NCI-H2081 (cell line): Measurements from ENCODE around the gene CDK16.

Experiments
- DNase-seq, 2 experiments: peaks; one replicate each; lab custom pipeline; 2025; lab: John Stamatoyannopoulos, UW

The CDK16 gene

DNA sequence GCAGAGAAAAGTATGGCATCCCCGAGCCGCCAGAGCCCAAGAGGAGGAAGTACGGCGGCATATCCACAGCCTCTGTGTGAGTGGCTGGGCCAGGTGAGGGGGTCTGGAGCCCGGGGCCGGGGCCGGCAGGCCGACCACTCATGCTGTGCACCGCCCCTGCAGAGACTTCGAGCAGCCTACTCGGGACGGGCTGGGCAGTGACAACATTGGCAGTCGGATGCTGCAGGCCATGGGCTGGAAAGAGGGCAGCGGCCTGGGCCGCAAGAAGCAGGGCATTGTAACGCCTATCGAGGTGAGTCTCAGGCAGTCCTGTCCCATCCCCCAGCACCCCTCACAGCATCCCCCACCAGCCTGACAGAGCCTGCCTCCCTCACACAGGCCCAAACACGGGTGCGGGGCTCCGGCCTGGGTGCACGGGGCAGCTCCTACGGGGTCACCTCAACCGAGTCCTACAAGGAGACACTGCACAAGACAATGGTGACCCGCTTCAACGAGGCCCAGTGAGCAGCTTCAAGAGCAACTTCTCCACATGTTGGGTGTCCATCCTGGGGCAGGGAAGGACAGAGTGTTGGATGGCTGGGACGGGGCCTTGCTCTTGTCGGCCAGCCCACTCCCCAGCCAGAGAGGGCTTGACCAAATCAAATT lies 32.3 kb upstream of the CDK16 start:
- no peak for DNase-seq

DNA sequence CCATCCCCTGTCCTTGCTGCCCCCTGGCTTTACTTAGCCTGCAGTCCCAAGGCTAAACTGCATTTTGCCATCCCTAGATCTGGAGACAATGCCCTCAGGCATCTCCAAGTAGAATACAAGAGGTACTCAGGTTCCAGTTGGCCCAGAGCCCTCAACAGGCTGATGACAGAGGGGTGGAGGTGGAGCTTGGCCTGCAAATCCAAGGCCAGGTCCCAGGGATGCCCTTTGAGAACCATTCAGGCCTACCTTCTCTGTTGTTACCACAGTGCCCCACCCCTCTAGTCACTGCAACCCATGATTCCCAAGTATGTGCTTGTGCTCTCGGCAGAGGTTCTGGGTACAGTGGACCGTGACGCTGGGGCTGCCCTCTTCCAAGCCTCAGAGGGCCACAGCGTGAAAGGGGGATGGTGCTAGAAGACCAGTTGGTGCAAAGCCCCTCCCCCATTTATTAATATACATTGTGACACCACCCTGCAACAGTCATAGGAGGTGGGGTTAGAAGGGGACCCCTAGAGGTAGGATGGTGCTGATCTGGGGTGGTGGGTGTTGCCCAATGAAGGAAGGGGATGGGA lies 31.3 kb upstream of the CDK16 start:
- no peak for DNase-seq

DNA sequence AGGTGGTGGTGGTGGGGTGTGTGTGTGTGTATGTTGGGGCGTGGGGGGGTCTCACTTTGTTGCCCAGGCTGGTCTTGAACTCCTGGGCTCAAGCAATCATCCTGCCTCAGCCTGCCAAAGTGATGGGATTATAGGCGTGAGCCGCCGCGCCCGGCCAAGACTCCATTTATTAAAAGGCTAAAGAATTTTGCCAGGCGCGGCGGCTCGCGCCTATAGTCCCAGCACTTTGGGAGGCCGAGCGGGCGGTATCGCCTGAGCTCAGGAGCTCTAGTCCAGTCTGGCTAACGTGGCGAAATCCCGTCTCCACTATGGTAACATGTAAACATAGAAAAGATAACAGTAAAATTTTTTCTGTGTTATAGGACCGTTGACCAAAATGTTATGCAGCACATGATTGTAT lies 28.6 kb upstream of the CDK16 start:
- no peak for DNase-seq

DNA sequence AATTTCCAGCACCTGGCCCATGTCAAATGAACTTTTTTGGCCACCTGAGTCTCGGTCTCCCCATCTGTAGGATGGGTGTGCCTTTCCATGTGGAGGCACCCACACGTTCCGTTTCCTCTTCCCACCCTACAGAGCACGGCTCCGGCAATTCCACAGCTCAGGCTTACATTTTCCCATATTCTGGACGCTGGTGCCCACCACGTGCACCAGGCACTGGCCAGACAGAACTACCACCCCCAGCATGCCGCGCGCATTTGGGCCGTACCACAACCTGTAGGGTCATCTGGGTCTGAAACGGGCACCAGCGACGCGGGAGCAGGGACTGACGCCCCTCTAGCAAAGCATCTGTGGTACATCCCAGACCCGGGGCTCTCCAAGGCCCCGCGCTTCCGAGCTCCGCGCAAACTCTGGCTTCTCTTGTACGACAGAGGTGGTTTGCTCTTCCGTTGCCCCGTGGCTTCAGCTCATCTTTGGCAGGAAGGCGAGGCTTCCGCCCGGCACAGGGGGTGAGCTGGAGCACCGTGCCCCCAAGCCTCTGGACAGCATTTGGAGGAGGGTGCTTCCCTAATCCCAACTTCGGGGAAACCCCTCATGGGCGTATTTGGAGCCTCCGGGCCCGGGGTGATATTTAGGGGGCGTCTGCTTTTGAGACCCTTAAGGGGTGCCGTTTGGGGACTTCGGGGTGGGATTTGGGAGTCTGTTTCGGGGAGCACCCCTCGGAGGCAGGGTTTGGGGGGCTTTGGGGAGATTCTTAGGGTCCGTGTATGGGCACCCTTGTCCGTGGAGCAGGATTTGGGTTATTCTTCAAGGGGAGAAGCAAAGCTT lies 27.8 kb upstream of the CDK16 start:
- peak; percentile 91 to 96 for DNase-seq

DNA sequence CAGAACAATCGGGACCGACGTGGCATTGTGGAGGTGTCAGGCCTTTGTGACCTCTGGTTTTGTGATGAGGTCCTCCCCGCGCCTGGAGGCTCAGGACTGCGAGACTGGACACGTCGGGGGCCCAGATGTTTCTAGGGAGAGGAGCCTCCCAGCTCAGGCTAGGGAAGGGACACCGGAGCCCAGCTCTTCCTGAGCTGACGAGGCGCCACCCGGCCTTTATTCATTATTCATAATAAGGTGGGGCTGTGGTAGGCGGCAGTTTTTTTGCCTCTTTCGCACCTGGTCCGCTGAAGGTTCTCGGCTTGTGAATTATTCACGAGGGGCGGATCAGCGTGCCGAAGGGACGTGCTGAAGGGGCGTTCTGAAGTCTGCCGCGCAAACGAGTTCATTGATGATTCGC lies 27.1 kb upstream of the CDK16 start:
- DNase-seq: peak; percentile 57 to 80

DNA sequence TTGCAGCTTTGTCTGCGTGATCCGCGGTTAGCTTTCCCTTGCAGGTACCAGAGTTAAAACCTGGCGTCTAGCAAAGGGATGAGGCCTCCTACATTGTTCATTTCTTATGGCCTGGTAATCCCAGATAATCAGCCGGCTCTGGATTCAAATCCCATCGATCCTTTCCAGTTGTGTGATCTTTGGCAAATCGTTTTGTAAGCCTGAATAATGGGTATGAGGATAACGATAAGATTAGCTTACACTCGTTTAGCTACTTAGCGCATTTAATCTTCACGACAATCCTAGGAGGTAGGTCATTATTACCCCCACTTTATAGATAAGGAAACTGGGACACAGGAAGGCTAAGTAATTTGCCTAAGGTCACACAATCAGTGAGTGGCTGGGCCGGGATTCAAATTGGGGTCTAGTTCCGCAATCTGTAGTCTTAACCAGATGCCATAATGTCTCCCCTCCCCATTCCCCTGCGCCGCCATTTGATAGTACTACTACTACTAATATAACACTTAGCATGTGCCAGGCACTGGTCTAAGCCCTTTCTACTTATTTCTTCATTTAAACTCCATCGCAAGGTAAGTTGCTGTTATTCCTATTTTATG lies 26.6 kb upstream of the CDK16 start:
- DNase-seq: peak in 1 of 2 experiments; percentile 7

DNA sequence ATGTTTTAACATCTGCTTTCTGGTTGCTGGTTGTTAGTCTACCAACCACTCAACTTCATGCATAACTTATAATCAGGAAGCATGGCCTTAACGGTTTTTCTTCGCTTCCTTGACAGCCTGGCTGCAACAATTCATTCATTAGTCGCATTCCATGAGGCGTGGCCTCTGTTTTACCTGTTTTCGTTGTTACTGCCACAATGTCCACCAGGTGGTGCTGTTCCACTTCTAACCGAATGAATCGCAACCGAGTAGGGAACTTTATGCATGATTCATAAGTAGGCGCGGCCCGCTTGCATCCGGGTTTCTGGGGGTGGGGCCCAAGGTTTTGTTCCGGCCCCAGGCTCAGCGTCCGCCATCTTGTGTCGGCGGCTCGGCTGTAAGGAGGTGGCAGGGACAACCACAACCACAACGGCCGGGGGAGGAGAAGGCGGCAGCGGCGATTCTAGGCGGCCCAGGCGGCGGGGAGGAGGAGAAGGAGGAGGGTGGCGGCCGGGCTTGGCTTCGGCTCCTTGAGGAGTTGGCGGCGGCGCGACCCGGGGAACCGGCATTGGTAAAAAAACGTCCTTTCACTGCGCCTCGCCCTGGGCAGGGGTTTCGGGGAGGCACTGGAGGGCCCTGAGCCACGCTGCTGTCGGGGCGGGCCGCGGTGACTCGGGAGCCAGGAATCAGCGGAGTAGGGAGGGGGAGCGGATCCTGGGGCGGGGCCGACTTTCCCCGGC lies 24.8 kb upstream of the CDK16 start, which contains the start of gene UBA1:
TSS of gene UBA1 (plus strand) at position 355 of the 719 bp plus-strand sequence. CDS start 4,974 bp downstream, outside the sequence.
- peak; percentile 97 to 98 for DNase-seq

DNA sequence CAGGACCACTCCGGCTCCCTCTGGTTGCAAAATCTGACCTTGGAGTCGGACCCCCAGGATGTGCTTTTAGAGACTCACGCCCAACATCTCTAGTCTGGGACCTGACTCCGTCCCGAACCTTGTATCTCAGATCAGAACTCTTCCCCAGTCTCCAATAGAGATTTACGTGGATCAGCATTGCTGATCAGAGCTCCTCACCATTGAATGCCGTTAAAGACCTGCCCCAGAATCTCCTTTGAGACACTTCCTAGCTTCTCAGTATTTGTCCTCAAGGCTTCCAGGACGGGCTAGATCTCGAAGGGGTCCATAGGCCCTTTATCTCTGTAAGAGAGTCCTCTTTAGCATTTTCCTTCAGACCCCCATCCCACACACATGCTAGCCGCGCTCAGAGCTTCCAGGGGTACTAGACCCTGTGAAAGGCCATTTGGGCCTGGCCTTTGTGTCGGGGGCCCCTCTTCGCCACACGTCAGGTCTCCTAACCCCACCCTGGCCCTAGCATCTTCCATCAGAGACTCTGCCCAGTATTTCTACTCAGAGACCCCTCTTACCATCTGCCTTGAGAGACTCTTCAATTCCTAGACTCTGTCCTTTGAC lies 24.2 kb upstream of the CDK16 start:
- no peak for DNase-seq

DNA sequence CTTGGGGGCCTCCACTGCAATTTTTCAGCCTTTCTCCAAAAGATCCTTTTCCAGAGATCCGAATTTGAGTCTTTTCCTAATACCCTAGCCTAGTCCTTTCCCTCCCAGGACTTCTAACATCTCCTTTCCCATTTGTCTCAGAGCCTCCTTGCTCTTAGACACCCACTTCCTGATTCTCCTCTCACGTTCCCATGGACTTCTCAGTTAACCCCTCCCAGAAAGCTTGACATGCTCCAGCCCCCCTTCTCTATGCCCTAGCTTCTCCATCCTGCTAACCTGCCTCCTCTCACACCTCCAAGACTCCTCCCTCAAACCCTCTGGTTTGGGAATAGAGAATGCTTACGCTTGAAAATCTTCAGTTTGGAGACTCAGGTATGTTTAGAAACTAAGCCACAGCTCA lies 22.4 kb upstream of the CDK16 start:
- no peak for DNase-seq

DNA sequence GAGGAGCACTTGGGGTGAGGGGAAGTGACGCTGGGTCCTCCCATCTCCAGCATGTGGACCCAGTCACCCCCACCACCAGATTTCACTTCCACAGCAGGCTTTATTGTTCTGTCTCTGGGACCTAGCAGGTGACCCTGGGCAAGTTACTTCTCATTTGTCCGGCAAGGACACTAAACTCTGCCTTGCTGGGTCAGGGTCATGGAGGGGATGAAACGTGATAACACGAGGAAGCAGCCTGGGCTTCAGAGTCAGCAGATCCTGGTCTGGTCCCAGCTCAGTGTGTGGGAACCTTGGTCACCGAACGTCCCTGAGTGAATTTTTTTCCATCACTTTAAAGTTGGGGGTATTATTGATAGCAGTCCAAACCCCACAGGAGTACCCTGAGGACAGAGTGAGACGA lies 21.0 kb upstream of the CDK16 start:
- no peak for DNase-seq

DNA sequence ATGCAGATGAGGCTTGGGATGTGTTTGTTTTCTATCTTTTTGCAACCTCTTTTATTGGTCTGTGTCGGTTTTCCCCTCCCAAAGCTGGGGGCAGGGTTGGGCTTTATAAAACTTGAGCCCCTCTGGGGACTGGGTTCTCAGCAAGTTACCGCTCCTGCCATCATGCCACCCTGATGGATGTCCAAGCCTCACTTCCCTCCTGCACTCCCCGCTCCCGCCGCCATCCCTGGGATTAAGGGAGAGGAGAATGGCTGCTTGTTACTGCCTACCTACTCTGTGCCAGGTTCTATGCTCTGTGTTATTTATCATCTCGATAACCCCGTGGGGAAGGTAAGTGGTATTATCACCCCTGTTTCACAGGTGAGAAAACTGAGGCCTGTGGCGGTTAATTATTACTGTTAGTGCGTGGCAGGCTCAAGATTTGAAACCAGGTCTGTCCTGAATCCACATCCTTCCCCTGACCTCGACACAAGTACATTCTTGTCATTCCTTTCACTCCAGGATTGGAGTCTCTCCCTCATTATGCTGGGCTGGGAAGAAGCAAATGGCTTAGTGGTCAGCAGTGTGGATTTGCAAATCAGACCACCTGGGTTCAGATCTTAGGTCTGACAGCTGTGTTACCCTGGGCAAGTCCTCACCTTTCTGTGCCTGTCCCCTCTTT lies 20.3 kb upstream of the CDK16 start:
- DNase-seq: no peak

DNA sequence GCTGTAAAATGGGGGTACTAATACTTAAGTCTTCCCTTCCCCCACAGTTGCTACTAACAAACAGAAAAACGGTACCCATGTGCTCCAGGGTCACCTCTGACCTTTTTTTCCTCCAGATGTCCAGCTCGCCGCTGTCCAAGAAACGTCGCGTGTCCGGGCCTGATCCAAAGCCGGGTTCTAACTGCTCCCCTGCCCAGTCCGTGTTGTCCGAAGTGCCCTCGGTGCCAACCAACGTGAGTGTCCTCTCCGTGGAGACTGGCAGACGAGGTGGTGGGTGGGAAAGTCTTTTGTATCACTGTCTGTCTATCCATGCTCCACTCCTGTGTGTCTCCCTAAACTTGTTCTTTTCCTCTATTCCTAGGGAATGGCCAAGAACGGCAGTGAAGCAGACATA lies 19.8 kb upstream of the CDK16 start:
- DNase-seq: no peak

DNA sequence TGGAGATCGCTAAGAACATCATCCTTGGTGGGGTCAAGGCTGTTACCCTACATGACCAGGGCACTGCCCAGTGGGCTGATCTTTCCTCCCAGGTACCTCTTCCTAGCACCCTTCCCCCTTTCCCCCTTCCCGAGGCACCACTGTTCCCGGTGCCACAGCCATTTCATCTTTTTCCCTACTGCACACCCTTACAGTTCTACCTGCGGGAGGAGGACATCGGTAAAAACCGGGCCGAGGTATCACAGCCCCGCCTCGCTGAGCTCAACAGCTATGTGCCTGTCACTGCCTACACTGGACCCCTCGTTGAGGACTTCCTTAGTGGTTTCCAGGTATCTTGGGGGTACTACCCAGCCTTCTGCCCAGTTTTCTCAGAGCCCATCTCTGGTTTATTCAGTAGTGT lies 19.2 kb upstream of the CDK16 start:
- DNase-seq: no peak

DNA sequence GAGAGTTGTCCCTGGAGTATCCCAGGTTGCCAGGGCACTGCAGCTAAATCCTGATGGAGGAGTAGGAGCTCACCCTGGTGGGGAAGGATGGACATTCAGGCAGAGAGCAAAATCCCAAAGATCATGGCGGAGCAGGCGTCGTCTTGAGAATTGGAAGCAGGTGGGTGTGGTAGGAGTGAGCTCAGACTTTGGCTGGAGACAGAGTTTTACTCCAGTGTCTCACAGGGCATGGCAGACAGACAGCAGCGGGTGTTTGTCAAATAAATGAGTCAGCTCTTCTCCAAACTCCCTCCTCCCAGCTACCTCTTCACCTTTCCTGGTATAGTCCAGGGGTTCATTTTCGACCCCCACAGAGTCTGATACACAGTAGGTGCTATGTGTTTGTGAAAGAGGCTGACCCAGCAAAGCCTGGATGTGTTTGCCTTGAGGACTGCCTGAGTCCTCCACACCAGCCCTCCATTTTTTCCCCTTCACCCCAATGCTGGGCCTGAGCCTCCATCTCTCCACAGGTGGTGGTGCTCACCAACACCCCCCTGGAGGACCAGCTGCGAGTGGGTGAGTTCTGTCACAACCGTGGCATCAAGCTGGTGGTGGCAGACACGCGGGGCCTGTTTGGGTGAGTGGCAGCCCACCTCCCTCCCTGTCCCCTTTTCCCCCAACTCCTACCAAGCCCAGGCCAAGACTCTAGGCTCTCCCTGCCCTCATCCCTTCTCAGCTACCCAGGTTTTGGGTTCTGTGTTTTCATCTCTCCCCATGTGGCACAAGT lies 17.9 kb upstream of the CDK16 start:
- DNase-seq: no peak

DNA sequence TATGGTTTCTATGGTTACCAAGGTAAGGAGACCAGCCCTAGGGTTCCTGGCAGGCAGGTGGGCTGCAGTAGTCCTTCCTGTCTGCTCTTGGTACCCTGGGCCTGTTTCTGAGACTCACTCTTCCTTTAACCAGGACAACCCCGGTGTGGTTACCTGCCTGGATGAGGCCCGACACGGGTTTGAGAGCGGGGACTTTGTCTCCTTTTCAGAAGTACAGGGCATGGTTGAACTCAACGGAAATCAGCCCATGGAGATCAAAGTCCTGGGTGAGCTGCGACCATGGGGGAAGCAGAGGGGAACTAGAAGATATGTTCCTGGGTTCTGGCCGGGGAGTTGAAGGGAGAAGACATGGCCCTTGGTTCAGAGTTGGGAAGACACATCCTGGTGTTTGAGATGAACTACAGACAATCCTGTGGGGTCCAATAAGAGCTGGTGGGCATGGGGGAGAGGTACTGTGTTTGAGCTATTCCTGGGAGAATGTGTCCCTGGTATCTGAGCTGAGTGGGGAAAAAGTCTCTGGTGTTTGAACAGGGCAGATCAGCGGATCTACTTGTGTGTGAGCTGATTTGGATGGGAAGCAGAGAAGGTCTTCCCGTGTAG lies 17.0 kb upstream of the CDK16 start:
- DNase-seq: no peak

DNA sequence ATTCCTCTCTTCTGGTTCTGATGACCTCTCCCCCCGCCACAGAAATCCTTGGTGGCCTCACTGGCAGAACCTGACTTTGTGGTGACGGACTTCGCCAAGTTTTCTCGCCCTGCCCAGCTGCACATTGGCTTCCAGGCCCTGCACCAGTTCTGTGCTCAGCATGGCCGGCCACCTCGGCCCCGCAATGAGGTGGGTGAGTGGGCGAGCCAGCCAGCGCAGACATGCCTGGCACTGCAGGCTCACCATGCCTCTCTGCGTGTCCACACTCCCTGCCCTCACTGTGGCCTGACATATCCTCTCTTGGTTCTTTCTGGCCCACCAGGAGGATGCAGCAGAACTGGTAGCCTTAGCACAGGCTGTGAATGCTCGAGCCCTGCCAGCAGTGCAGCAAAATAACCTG lies 16.2 kb upstream of the CDK16 start:
- no peak for DNase-seq

DNA sequence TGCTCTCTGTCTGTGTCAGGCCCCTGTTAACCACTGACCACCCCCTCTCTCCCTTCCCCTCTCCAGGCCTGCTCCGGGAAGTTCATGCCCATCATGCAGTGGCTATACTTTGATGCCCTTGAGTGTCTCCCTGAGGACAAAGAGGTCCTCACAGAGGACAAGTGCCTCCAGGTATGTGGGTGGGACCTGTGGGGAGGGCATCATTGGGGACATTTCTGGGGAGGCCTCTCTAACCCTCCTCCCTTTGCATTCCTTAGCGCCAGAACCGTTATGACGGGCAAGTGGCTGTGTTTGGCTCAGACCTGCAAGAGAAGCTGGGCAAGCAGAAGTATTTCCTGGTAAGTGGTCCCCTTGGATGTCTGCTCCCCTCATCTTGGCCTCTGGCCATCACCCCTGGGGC lies 15.6 kb upstream of the CDK16 start:
- DNase-seq: no peak

DNA sequence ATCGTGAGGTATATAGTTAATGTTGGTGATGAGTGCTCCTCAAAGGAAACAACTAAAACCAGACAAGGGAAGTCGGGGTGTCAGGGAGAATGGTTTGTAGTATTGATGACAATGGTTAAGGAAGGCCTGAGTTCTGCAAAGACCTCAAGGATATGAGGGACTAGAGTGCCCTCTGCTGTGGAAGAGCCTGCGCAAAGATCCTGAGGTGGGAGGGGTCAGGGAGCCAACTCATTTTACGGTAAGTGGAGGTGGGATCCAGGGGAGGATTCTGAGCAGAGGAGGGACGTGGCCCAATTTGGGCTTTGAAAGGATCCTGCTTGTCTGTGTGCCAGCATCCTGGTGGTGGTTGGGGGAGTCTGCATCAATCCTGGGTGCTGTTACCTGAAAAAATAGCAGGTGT lies 13.5 kb upstream of the CDK16 start:
- DNase-seq: no peak

DNA sequence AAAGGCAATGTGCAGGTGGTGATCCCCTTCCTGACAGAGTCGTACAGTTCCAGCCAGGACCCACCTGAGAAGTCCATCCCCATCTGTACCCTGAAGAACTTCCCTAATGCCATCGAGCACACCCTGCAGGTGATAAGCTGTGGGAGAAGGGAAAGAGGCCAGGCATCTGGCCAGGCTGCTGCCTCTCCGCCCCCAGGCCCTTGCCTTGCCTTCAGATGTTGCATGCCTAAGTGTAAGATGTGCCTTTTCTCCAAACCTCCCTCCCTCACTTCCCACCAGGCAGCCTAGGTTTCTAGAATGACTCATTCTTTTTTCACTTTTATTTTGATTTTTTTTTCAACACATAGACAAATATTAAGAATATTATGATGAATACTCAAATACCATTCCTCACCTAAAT lies 12.2 kb upstream of the CDK16 start:
- DNase-seq: no peak

DNA sequence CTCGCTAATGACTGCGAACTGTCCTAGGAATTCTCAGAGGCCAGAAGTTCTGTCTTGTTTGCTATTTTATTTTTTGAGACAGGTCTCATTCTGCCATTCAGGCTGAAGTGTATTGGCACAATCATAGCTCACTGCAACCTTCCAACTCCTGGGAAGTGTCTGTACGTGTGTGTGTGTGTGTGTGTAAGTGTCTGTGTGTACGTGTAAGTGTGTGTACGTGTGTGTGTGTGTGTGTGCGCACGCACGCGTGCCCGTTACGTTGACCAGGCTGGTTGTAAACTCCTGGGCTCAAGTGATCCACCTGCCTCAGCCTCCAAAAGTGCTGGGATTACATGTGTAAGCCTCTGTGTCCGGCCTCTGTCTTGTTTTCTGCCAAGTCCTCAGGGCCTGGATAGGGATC lies 10.4 kb upstream of the CDK16 start:
- DNase-seq: no peak
